GM21529 (cell line): ENCODE results near the gene ATRN.

Experiments used
- ATAC-seq: cut with Tn5 transposase; IDR thresholded peaks from one replicate; pipeline ENCODE4 v1.9.1; 2021; ENCODE audit not compliant: unreplicated experiment

ATRN gene

GRCh38 chr20:3673221-3674070 is 202.6 kb downstream of the ATRN start:
- no peak for ATAC-seq

GRCh38 chr20:3674447-3674846 is 203.6 kb downstream of the ATRN start:
- ATAC-seq, result no peak

GRCh38 chr20:3674995-3675900 is 204.4 kb downstream of the ATRN start:
- no peak for ATAC-seq

DNA sequence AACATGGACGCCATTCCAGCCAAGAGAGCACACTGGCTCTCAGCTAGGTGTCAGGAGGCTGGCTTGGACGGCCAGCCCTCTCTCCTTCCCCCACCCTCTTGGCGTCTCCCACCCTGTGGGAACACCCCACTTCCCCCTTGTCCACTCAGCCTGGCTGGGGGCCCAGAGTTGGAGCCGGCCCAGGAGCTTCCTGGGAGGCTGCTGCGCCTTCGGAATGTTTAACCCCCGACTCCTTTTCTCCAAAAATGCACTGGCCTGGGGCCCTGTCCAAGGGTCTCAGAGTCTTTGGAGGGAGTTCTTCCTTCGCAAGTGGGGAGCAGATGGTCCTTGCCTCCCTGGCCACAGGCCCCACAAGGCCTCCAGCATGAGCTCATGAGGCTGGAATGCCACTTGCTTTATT is 206.9 kb downstream of the ATRN start:
- no peak for ATAC-seq

DNA sequence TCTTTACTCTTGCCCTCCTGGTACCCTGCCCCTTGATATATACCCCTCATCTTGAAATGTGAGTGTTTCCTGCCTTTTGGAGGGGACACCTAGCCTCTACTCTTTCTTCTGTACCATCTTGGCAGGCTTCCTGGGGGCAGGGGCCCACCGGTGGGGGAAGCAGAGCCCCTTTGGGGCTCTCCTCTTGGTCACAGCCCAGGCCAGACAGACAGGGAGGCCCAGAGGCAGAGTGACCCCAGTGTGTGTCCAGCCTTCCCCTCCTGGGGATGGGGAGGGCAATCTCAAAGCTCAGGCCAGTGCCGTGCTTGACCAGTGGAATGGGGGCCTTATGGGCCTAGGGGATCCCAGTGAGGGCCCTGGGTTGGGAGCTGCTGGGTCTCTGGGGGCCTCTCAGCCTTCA is 207.4 kb downstream of the ATRN start:
- no peak for ATAC-seq

GRCh38 chr20:3678856-3679720 is 208.3 kb downstream of the ATRN start:
- no peak for ATAC-seq

DNA sequence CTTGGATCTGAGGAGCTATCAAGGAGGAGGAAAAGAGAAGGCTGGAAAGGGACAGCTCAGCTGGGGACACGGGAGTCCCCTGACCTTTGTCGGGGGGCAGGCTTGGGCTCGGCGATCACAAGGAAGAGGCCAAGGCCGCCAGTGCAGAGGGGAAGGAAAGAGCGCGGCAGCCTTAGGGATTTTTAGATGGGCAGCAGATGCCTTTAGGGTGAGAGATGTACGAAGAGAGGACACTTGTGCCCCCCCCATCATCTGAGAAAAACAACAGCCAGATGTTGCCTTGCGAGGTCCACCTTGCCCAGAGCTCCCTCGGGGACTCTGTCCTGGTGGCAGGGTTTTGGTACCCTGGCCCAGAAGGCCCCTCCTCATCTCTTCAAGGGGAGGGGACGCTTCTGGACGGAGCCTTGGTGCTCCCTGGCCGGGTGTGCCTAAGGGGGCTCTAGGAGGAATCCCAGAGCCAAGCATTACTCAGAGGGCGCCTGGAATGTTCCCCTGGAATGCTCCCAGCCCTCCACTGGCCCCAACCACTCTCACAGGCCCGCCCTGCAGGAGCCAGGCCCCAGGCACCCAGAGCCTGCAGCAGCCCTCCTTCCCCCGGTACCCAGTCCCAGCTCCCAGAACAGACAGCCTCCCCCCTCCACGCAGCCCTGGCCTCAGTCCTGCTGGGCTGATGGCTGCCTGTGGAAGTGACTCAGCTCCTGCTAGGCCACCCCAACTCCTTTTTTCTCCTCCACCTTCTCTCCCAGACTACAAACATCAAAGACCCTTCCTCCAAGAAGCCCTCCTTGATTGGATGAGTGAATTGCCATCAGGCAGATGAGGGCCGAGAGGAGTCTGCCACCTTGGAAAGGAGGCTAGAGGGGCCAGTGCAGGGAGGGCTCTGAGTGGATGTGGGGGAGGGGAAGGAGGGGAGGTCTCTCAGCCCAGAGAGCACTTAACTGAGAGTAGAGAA is 209.2 kb downstream of the ATRN start:
- no peak for ATAC-seq

DNA sequence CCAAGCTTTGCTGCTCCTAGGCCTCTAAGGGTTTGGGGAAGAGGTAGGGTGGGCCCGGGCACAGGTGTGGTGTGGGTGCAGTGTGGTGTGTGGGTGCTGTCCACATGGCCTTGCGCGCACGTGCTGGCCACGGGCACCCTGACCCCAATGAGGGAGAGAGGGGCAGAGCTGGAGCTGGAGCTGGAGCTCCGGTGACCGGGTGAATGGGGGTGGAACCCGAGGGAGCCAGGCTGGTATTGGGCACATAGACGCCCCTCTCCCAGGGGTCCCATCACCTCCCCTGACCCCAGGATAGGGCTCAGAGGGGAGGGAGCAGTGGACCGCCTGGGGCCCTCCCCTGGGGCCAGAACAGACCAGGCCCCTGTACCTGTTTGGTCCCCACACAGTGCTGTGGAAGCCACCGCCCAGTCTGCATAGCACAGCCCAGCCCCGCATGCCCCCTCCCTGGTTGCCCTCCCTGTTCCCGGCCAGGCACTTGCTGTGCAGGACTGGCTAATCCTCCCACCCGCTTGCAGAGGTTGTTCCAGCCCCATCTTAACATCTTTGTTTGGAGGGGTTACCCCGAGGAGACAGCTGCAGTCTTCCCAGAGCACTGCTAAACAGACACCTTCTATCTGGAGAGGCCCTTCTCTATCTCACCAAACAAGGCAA is 210.0 kb downstream of the ATRN start:
- no peak for ATAC-seq

GRCh38 chr20:3681352-3681930 is 210.6 kb downstream of the ATRN start:
- ATAC-seq, result no peak

GRCh38 chr20:3681931-3682781 is 211.3 kb downstream of the ATRN start, which contains the start of gene ADAM33:
TSS of gene ADAM33 (minus strand) at chr20:3682010. CDS start at chr20:3682004, 6 bp downstream.
- no peak for ATAC-seq

DNA sequence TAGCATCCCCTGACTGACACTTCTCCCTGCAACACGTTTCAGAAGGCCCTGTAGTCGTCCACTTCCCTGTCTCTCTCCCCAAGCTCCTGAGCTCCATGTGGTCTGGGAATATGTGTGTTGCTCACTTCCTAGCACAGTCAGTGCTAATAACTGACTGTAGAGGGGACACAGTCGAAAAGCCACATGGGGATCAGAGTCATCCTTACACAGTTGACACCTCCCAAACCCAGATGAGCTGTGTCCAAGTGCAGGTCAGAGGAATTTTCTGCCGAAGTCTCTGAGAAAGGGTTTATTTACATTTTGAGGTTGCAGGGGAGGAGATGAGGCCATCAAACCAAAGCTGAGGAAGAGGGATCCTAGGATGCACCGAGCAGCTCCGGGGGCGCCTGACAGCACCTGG is 214.5 kb downstream of the ATRN start:
- no peak for ATAC-seq

DNA sequence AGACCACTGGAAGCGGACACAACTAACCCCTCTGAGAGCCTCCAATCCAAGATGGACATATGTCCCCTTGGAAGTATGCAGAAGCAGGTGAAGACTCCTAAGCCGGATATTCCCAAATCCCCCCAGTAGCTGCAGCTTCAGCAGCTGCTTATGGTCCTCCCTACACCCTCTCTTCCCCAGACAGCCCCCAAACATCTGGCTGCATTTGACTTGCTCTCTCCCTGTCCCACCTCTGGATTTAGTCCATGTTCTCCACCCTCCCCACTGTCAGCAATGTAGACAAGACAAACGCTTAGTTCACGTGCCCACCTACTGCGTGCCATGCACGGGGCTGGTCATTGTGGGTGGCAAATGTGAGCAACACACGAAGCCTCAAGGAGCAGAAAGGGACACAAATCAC is 215.6 kb downstream of the ATRN start:
- no peak for ATAC-seq

- ATAC-seq, result no peak
Observed at GRCh38 chr20:3686867-3687321, 216.1 kb downstream of the ATRN start.

DNA sequence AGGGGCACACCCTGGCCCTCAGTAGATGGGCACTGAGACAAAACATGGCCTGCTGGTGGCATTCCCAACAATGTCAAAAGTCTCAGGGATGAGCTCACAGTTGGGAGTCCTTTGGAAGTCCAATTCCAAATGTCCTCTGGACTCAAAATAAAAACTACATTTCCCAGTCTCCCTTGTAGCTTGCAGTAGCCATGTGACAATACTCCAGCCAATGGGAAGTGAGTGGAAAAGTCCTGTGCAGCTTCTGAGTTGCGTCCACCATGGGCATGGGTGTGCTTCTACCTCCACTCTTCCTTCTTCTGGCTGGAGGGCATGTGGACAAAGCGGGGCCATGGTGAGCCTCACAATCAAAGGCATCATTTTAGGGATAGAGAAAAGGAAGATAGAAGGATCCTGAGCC is 216.8 kb downstream of the ATRN start:
- no peak for ATAC-seq

DNA sequence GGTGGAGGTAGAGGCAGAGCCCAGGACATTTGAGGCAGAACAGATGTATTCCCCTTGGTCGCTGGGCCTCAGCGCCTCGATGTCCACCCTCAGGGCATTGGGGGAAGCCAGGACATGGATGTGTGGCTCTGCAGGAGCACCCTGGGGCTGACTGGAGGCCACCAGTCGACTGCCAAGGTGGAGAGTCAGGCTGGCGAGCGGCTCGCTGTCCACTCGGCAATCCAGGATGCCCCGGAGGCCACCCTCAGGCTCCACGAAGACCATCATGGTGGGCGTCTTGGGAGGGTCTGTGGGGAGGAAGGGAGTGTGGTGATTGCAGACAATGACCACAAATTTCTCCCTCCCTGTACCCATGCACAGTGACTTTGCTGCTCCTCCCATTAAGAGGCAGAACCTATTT is 219.2 kb downstream of the ATRN start:
- no peak for ATAC-seq

DNA sequence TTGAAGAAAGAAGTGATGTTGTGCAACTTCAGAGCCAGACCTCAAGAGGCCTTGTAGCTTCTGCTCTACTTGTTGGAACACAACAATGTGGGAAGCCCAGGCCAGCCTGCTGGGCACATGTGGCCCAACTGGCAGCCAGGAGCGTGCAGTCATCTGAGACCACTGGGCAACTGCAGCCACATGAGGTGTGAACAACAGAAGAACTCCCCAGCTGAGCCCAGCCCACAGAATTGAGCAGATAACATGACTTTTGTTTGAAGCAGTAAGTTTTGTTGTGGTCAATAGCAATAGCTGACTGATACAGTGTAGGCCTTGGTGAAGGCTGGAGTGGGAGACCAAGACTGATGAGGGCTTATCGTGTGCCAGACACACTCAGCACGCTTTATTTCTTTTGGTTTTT is 219.6 kb downstream of the ATRN start:
- no peak for ATAC-seq

DNA sequence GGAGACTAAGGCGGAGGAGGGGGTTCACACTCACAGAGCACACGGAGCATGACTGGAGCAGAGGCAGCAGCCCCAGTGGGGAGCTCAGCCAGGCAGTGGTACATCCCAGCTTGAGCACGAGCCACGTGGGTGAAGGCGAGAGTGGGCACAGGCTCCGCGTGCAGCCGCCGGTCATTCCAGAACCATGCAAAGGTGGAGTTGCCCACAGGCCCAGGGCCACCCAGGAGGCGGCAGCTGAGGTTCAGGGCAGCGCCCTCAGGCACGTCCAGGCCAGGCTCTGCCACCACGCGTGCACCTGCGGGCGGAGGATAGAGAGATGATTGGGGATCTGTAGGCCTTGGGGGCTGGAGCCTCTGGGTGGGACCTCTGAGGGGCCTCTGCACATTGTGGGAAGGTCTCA is 220.5 kb downstream of the ATRN start:
- ATAC-seq, result no peak

GRCh38 chr20:3691897-3692296 is 221.1 kb downstream of the ATRN start:
- ATAC-seq, result no peak
